Stimulated activated CD4-positive, alpha-beta T cell treated with anti-CD3 and anti-CD28 coated beads, Interleukin-12 subunit alpha, Interleukin-12 subunit beta, amount 100 ng/mL, for 4 hours (primary cell): ENCODE data around the gene STXBP6.
"Not testable (repeated sequence)": the region's sequence is repeated elsewhere in the genome, so short reads cannot be mapped to it uniquely, and the experiment has no call there.

Experiments
- DNase-seq: peaks from one replicate; pipeline ENCODE4 v3.0.0-alpha.2; 2020

Gene STXBP6

DNA sequence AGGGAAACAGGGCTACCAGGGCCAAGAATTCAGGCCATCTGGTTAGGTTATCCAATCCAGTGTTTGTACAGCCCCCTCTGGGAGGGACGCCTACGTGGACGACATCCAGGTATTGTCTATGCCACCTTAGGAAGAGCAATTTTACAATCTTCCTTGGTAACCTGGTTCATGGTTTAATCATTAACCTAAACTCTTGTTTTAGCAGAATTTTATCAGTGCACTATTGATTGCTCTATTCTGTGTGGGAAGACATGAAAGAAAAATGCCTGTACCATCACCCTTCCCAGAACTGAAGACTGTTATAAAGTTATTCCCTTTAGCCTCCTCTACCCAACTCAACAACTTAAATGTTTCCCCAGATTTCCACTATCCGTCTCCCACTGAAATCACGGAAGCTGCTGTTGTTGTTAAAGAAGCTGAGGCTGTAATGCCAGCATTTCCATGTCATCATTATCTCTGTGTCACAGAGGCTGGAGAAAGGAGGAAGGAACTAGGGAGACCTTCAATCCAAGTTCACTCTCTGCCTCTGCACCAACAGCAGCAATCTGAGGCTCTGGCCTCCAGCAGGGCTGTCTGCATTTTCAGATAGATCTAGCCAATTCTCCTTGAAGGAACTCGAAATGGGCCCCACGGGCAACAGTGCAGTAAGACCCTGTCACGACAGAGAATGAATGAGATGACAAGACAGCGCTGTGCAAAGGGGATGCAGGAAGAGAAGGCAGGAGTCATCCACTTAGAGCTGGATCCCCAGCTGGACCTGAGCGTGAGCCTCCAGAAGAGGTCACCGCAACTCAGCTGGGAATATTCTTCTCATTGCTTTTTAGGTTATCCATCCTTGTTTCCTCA, 232.5 kb downstream of the STXBP6 start:
- no peak for DNase-seq

DNA sequence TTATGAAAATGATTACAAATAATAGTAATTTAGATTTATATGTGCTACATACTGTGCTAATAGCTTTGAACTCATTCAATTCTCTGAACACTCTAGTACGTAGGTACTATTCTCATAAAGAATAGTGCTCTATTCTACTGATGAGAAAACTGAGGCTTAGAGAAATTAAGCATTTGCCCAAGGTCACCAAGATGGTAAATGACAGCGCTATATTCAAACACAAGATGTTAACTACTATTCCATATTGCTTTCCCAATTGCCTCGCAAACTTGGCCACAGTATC, 233.1 kb downstream of the STXBP6 start:
- DNase-seq = no peak

DNA sequence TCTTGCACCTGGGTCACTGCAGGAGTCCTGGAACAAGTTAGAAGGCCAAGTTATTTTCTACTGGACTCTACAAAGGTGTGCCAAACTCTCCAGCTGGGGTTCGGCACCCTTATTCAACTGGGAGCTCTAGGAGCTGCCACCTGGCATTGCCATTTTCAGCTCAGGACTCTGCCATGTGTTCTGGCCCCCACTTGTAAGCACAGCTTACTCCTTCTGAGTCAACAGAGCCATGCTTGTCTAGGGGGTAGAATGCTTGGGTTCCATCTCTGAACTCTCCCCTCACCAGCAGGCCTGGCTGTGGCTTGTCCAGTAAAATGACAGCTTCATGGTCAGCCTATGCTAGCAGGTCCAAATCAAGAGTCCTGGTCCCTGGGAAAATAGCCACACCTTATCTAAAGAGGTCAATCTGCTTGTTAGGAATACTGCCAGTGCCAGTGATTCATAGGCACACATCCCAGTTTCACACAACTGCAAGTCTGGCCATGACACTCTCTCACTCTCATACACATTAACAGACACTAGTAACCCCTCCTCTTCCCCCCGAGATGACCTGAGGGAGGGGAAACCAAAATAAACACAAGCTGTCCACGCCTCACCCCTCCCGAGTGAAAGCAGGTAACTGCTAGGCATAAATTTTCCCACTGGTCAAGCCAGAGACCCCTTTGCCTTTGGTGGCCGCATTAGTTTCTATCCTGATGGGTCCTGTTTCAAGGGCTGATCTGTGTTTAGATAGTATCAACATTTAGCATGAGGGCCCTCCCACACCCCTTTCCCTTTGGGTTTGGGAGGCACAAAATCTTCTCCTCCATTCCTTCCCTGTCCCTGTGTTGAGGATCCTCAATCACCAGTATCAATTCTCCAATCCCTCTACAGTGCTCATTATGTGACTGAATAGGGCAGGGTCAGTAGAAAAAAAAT, 233.7 kb downstream of the STXBP6 start:
- DNase-seq = no peak

DNA sequence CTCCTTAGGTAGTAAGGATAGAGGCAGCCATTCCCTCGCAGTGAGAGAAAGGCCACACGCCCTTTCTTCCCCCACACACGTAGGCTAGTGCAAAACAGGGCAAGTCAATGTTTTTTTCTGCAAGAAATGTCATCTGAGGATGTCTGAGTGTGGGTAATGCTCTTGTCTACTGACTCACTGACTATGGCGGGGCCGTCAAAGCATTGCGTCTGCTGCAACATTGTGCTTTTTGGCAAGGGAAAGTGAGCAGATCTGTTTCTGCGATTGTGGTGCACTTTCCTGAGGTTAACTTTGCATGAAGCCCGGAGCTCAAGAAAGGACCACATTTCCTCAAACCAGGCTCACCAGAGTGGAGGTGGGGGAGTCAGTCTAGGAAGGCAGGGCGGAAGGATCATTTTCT, 234.4 kb downstream of the STXBP6 start:
- no peak for DNase-seq

DNA sequence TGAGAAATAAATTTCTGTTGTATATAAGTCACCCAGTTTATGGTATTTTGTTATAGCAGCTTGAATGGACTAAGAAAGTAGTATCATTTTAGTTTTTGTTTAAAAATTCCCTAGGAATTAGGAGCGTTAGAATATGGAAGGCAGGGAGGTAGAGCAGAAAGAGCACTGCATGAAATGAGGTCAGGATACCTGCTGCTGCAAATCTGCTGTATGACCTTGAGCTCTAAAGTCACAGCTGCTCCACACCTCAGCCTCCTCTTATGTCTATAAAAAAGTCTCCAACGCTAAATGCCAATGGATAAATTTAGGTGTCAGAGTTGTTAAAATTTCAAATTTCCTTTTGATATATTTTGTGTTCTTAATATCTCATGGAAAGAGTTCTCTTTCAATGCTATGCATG, 235.0 kb downstream of the STXBP6 start:
- DNase-seq = no peak

DNA sequence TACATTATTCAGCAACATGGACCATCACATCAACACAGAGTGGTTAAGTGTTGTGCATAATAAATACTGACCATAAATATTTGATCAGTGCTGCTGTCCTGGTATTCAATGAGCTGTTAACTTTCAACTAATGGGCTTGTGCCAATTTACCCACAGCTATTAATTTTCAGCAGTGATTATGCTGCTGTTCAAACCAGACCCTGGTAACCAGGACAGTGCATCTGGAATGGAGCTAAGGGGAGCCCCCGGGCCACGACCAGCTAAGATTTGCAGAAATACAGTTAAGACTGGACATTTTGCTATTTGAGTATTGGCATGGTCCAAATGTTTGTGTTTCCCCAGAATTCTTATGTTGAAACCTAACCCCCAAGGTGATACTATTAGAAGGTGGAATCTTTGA, 235.6 kb downstream of the STXBP6 start:
- no peak for DNase-seq

DNA sequence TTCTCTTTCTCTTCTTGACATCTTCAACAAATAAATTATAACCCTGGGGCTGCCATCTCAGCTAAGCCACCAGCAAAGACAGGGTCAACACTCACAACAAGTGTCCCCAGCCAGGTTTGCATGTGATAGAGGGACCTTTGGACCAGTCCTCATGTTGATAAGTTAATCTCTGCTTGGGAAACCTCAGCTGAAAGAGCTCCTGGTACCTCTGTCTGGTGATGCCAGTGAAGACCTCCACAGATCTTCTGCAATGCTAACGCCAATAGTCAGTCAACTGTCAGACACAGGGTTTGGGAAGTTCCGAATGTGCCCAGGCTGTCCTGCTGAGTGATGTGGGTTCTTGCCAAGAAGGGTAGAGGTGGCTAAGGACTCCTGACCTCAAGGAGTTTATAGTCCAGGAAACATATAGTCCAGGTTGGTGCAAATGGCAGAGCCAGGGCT, 236.1 kb downstream of the STXBP6 start:
- no peak for DNase-seq

DNA sequence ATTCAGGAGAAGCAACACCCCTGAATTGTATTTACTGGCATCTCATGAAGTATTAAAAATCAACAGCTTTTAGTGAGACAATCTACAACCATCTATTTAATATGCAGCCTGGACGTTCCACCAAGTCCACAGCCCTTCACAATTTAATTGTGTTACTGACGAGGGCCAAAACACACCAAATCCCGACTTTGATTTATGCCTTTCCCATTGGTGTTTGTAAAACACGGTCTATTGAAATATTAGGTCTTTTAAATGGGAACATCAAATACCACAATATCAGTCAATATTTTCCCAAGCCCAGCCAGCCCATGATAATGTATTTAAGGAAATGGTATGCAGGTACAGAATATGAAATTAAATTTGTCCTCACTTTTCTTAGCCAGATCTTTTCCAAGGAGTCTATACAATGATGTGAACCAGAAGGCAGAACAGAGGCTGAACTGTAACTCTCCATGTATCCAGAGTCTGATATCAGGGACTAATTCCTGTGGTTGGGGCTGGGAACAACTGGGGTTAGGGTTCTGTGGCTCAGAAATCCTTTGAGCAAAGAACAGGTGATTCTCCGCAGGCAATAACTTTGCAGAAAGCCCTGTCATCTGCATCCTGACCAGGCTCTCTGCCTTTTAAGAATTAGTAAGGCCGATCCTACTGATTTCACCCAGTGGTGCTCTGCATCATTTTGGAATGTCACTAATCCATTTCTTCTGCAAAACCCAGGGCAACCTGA, 236.7 kb downstream of the STXBP6 start:
- DNase-seq = no peak

DNA sequence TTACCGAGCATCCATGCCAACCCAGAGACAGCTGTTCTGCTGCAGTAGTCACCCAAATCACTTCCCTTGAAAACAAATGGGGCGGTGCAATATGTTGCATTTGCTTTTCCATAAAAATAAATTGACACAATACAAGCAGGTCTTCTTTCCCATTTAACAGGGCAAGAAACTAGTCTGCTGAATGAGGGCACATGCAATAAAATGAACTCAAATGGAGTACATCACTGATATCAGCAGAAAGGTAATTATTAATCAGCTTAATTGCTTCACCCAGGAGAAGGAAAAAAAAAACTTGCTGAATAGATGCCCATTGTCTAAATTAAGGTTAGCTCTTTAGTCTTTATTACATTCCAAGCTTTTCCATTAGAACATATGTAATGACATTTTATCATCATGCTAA, 240.8 kb downstream of the STXBP6 start:
- DNase-seq = no peak

DNA sequence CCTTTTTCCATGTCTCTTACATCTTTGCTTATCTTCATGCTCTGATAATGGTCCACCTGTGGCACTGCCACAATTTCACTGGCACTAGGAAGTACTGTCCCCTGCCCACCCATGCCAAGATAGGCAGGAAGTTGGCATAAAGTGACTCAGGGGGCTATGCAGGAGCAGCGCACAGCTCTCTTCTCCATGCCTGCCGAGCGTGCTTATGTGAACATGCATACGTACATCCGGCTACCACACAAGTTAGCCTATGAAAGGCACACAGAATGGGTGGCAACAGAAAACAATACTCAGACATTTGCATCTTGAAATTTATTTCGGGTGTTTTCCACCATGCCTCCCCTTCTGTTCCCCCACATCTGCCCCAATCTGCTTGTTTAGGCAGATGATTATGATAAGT, 241.5 kb downstream of the STXBP6 start:
- DNase-seq = no peak

DNA sequence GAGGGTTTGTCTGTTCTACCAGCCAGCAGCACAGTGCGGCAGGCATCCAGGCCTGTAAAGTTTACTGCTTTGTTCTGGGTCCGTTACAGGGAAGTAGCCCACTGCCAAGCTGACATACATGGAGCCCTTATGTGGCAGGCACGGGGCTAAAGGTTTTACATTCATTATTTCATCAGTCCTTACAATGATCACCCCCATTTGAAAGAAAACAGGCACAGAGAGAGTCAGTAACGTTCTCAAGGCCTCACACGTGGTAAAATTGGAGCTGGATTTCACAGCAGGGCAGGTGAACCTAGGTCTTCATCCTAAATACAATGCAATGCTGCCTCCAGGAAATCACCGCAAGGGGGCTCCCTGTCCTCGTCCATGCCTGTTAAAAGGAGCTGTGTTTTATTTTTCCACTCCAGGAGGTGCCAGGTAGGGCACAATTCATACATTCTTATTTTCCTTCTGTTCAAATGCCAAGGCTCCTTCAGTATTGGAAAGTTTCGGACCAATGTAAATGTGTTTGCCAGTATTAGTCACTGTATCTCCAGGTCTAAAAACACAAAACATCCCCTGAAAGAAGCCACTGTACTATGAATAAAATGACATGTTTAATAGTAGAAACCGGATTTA, 243.8 kb downstream of the STXBP6 start:
- DNase-seq = peak; percentile 22

DNA sequence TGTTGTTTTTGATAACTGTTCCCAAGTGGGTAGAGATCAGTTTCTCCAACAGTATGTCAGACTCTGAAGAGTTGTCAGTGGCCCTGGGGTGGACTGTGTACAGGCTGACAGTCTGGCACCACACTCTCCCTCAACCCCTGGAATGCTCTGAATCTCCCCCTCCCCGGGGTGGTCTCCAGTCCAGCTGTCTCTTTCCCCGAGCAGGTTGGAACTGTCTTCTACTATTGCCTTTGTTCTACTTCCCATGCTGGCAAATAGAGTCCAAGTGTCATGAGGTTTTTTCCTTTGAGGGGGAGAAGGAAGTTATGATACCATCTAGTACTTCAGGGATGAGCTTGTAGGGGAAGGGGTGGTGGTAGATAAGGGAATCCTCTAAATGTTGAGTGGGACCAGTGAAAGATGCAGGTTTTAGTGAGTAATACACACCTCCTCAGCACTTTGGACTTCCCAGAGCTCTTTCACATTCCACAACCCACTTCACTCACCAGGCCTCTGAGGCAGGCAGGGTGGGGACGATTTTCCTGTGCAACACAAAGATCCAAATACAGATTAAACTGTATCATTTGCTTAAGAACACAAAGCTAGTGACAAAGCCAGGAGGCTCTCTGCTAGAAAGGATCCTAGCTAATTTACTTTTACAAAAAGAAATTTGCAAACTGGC, 245.3 kb downstream of the STXBP6 start:
- DNase-seq = no peak

DNA sequence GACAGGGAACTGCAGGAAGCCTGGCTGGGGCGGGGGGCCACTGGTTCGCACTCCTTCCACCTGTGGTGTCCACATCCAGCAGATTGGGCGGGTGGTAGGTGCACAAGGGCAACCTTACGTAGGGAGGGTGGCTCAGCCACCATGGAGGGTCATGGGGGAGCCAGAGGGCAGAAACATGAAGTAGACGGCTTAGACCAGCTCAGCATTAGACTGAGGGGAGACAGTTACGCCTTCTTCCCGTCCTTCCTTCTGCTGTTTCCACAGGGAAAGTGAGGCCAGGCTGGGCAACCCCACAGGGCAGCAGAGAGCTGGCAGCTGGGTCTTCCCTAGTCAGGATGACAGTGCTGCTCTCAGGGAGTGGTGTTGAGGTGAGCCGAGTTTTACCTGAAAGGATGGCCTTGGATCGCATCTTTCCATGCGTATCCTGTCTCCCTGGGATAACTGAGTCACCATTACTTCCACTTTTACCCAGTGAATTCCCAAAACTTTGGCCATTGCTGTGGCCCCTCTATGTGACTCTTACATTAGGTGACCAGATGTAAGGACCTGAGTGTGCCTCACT, 245.9 kb downstream of the STXBP6 start:
- DNase-seq = no peak

DNA sequence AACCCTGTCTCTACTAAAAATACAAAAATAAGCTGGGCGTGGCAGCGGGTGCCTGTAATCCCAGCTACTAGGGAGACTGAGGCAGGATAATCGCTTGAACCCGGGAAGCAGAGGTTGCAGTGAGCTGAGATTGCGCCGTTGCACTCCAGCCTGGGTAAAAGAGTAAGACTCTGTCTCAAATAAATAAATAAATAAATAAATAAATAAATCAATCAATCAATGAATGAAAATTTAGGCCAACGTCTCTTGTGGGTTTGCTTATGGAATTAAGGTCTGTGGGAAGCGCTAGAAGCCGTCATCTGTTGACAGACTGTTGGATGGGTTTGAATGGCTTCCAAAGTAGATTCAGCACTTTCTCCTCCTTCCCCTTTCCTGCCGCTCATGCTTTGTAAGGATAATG, 246.5 kb downstream of the STXBP6 start:
- not testable (repeated sequence) for DNase-seq

DNA sequence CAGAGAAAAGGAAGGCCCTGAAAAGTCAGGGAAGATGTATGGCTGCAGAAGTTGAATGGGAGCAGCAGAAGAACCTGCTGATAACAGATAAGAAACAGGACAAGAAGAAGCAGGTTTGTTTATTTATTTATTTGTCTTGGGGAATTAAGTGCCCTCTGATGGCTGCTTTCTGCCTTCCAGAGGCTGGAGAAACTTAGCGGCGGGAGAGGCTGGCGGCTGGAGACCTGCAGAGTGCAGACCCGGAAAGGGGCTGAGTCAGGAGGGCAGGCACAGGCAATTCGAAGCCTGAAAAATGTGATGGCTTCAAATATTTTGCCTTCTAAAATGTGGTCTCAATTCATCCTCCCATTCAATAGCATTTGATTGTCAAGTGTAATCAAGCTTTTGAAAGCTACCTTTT, 247.7 kb downstream of the STXBP6 start:
- no peak for DNase-seq

DNA sequence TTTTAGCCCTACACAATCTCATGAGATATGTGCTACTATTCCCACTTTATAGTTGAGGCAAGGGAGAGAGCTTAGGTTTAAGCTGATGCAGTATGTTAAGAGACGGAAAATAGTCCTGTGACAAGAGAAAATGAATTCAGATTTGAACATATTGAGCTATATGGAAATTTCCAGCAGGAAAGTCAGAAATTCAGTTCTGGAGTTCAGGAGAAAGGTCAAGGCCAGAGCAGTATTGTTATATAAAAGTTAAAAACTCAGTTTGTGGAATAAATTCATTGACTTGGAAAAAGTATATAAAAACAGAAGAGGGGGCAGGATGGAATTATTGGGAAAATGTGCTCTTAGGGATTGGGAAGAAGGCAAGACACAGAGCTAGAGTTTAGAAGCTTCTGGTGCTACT, 248.9 kb downstream of the STXBP6 start:
- DNase-seq = no peak

DNA sequence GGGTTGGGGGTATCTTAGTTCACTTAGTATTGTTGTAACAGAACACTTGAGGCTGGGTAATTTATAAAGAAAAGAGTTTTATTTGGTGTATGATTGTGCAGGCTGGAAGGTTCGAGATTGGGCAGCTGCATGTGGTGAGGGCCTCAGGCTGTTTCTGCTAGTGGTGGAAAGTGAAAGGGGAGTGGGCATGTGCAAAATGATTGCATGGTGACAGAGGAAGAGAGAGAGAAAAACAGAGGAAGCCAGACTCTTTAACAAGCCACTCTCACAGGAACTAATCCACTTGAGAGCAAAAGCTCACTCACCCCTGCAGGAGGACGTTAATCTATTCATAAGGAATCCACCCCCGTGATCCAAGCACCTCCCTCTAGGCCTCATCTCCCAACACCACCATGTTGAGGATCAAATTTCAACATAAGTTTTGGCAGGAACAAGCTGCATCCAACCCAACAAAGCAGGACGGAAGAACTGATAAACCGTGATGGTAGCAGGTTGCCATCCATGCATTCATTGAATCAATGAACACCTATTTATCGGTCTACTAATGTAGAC, 251.0 kb downstream of the STXBP6 start:
- DNase-seq = no peak

DNA sequence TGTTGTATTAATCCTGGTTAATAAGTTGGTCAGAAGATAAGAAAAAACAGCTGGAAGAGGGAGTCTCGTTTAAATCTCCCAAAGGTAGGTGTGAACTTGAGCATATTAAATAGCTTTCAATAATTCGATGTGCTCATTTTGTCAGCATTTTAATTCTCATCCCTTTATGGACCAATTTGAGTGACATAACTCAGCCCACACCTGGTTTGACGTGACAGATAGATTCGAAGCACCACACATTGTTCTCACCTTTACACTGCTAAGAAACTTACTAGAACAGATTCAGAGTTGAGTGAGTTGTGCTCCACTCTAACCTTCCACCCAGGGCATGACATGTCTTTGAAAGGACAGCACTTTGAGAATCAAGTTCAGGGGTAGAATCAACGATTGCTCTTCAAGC, 254.5 kb downstream of the STXBP6 start:
- DNase-seq = no peak

DNA sequence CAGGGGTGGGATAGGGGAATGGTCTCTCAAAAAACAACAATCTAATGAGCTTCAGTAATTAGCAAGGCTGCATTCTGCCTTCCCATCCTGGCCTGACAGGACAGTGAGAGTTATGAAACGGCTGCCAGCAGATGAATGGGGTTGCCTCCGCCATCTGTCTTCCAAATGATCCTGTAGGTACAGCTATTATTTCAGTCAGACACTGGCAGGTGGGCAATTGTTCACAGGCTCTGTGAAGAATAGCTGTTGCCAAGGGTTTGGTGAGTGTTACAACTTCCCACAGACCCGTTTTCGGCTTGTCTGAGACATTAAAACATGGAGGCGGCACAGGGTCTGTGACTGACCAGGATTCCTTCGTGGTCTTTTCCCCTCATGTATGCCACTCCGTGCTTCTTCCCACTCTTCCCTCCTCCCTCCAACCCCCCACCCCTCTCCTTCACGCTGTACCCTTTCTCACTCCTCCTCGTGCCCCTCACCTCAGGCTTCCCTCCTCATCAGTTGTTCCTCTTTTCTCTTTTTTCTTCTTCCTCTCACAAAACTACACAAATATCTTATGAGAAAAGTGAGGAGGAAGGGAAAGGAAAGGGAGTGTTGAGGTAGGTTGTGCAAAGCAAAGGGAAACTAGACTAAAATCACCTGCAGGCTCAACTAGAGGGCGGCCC, 255.2 kb downstream of the STXBP6 start:
- DNase-seq = no peak

DNA sequence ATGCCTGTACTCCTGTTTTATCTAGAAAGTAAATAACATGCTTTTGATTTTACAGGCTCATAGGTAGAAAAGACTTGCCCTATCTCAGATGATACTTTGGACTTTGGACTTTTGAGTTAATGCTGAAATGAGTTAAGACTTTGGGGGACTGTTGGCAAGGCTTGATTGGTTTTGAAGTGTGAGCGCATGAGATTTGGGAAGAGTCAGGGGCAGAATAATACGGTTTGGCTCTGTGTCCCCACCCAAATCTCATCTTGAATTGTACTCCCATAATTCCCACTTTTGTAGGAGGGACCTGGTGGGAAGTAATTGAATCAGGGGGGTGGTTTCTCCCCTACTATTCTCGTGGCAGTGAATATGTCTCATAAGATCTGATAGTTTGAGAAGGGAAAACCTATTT, 259.8 kb downstream of the STXBP6 start:
- no peak for DNase-seq

DNA sequence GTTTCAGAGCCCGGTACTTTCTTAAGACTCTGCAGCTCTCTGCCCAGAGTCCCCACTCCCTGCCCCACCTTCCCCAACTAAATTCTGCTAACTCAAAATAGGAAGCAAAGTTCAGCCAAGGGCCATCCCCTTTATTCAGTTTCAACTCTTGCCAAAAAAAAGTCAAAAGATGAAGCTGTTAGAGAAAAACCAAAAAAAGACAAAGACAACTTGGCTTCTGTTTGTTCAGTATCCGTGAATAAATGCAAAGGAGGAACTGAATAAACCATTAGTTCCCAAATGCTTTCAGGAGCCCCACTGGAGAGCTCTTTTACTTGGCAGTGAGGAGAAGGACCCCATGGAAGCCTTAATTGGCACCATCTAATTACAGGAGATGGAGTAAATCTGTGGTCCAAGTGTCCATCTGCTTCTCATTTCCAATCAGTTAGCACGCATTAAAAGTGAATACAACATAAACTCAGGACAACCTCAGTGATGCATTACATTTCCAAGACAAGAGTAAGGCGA, 260.5 kb downstream of the STXBP6 start:
- no peak for DNase-seq
